CD4-positive, alpha-beta T cell (primary cell): ENCODE data around the gene LAMTOR2. TPM values are rescaled to one million over a fixed set of nuclear protein-coding genes. Genes with fewer than 3 reads are reported as not detected.
A peak's percentile ranks its signal among the peaks of the same experiment; 100 is the strongest.

Experiments used
- ATAC-seq: fragments of 200-7000 bp; cut with Tn5 transposase; one replicate; pipeline ENCODE4 v1.10.0; 2022; ENCODE audit warnings: mild to moderate bottlenecking; ENCODE audit not compliant: poor library complexity
- CTCF ChIA-PET: fragments of 350-600 bp; sonication (Branson Sonifier 250); formaldehyde crosslinking; loops from one replicate; lab custom pipeline; 2021; ENCODE audit warnings: antibody characterized with exemption, inconsistent platforms; lab: Charles Lee
- POLR2A ChIA-PET: fragments of 350-600 bp; sonication (Branson Sonifier 250); formaldehyde crosslinking; loops from one replicate; lab custom pipeline; 2021; ENCODE audit warnings: antibody characterized with exemption, inconsistent platforms; lab: Charles Lee
- DNase-seq, 14 experiments: peaks; one replicate each; pipeline ENCODE4 v3.0.0-alpha.2; 2013 to 2020; ENCODE audit warnings: mixed read lengths in 2 of 14
- H3K27ac ChIP-seq, 2 donors: one replicate each; pipeline versions ENCODE4 v1.5.1 to v1.7.0; 2013; ENCODE audit warnings: low read length in 2 of 2, low read depth in 1 of 2, mild to moderate bottlenecking in 1 of 2
- H3K27me3 ChIP-seq, 2 experiments: 1 replicate in 1 of 2; 2 replicates in 1 of 2; pipeline versions ENCODE4 v1.6.1 to v1.7.0; 2013; ENCODE audit warnings: low read length in 2 of 2, control low read depth in 1 of 2, mild to moderate bottlenecking in 1 of 2, moderate library complexity in 1 of 2; ENCODE audit not compliant: insufficient read depth in 2 of 2, control insufficient read depth in 1 of 2
- H3K36me3 ChIP-seq: one replicate; pipeline ENCODE4 v1.6.1; 2013; ENCODE audit warnings: low read length, control low read depth; ENCODE audit not compliant: insufficient read depth
- H3K4me1 ChIP-seq: one replicate; pipeline ENCODE4 v1.6.1; 2013; ENCODE audit warnings: low read length, control low read depth; ENCODE audit not compliant: insufficient read depth
- H3K4me3 ChIP-seq: one replicate; pipeline ENCODE4 v1.5.1; 2013; ENCODE audit warnings: mild to moderate bottlenecking, low read length, moderate library complexity
- H3K9me3 ChIP-seq, 2 experiments: 1 replicate in 1 of 2; 2 replicates in 1 of 2; pipeline versions ENCODE4 v1.6.1 to v1.7.0; 2013; ENCODE audit warnings: low read length in 2 of 2, mild to moderate bottlenecking in 2 of 2, control low read depth in 1 of 2, moderate library complexity in 1 of 2; ENCODE audit not compliant: control insufficient read depth in 1 of 2, insufficient read depth in 1 of 2
- H3K27ac Mint-ChIP-seq: one replicate; pipeline ENCODE4 v1.8.0; 2020; ENCODE audit warnings: mixed read lengths
- H3K27me3 Mint-ChIP-seq: one replicate; pipeline ENCODE4 v1.8.0; 2021; ENCODE audit warnings: mixed read lengths
- H3K36me3 Mint-ChIP-seq: one replicate; pipeline ENCODE4 v1.8.0; 2021; ENCODE audit warnings: low read depth, mixed read lengths
- H3K4me1 Mint-ChIP-seq: one replicate; pipeline ENCODE4 v1.8.0; 2021; ENCODE audit warnings: low read depth, mixed read lengths
- H3K4me3 Mint-ChIP-seq: one replicate; pipeline ENCODE4 v1.8.0; 2020; ENCODE audit warnings: mild to moderate bottlenecking, mixed read lengths
- H3K9me3 Mint-ChIP-seq: one replicate; pipeline ENCODE4 v1.8.0; 2020; ENCODE audit warnings: mixed read lengths
- intact Hi-C, 2 experiments: fragments of 100-400 bp; cut with DNase I in 1 of 2; cut with micrococcal nuclease in 1 of 2; formaldehyde crosslinking; loops; one replicate each; pipeline versions ENCODE4 v1.15.1 to v1.9.0; 2023 to 2025; cut with DNase I, micrococcal nuclease
- total RNA-seq, 174 experiments: library from RNA in 2 of 174; stranded (reverse) in 2 of 174; gene quantifications; one replicate each; pipeline ENCODE4 v1.2.3 and lab custom pipeline; 2021 to 2026
- TF ChIP-seq, protein P1 (sequence below): fragments of 200-600 bp; IDR thresholded peaks from one replicate; pipeline ENCODE4 v1.8.0; 2022; ENCODE audit warnings: antibody characterized with exemption, mild to moderate bottlenecking

LAMTOR2 gene
- total RNA-seq, 2 experiments from 2014 or later, result 7.0 to 8.7 TPM

DNA sequence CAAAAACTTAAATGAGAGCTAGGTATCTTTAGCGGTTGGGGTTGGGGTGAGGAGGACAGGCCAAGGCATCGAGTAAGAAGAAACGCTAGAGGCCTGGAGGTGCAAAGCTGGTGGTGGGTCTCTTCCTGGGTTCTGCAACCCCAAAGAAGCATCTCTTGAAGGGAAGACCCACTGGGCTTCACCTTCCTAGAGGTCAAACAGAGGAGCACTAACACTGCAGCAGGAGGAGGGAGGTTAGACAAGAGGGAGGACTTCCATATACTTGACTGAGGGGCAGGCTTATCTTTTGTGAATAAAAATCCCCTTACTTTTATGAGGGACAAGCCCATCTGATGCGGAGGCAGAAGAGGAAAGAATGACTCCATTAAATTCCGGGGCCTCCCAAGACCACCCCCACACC is 25.2 kb downstream of the LAMTOR2 start:
- Mint-ChIP-seq H3K4me3 (peak overlapping the region; percentile 74), H3K27me3 (peaks cover 21% of the 10 kb centered on the region), H3K9me3 (no peaks in the 10 kb centered on the region), H3K27ac (no peak overlapping the region), H3K4me1 (peaks cover 6% of the 10 kb centered on the region), H3K36me3 (no peaks in the 10 kb centered on the region)
- CTCF ChIA-PET, result no interaction called here
- H3K4me3 ChIP-seq, result no peak overlapping the region
- ATAC-seq (no peak), DNase-seq (no peak)
- no peak overlapping the region for H3K27ac ChIP-seq
- peaks cover 15 to 16% of the 10 kb centered on the region in 2 experiments for H3K27me3 ChIP-seq
- peaks cover 23% of the 10 kb centered on the region for H3K4me1 ChIP-seq
- no peaks in the 10 kb centered on the region for H3K36me3 ChIP-seq
- H3K9me3 ChIP-seq, result no peaks in the 10 kb centered on the region
- intact Hi-C loops, result loop anchor here in 1 of 2 experiments (2.0 kb wide), 1 partner anchor 57 kb away; no protein-coding TSS in a partner anchor
- POLR2A ChIA-PET, result no interaction called here
- TF ChIP-seq, protein P1, sequence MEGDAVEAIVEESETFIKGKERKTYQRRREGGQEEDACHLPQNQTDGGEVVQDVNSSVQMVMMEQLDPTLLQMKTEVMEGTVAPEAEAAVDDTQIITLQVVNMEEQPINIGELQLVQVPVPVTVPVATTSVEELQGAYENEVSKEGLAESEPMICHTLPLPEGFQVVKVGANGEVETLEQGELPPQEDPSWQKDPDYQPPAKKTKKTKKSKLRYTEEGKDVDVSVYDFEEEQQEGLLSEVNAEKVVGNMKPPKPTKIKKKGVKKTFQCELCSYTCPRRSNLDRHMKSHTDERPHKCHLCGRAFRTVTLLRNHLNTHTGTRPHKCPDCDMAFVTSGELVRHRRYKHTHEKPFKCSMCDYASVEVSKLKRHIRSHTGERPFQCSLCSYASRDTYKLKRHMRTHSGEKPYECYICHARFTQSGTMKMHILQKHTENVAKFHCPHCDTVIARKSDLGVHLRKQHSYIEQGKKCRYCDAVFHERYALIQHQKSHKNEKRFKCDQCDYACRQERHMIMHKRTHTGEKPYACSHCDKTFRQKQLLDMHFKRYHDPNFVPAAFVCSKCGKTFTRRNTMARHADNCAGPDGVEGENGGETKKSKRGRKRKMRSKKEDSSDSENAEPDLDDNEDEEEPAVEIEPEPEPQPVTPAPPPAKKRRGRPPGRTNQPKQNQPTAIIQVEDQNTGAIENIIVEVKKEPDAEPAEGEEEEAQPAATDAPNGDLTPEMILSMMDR, result no peak

DNA sequence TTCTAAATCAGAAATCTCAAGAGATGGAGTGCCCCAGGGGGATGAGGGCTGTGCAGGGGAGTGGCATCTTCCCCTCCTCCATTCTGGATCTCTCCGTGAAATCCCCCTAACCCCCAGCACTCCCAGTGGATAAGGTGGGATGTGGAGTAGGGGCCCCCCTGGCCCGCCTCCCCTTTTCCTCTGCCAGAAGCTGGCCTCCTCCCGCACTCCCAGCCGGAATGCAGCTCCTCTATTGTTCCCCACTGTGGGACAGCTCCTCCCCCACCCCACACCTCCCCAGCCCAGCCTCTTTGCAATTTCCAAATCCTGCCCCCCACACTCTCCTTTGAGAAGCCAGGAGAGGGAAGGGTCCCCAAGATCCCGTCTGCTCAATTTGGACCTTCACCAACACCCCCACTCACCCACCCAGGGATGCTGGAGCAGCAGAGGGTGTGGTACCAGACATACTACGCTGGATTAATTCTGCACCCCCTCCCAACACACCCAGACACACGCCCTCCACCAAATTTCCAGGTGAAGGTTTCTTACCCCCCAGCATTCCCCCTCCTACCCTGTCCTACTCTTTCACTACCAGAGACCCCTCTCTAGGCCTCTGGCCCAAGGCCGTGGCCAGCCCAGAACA is 25.8 kb downstream of the LAMTOR2 start:
- Mint-ChIP-seq H3K27me3 (peaks cover 27% of the 10 kb centered on the region), H3K4me3 (no peak overlapping the region), H3K9me3 (no peaks in the 10 kb centered on the region), H3K27ac (no peak overlapping the region), H3K4me1 (peaks cover 6% of the 10 kb centered on the region), H3K36me3 (no peaks in the 10 kb centered on the region)
- no peak overlapping the region for H3K4me3 ChIP-seq
- peaks cover 21 to 22% of the 10 kb centered on the region in 2 experiments for H3K27me3 ChIP-seq
- no peak overlapping the region for H3K27ac ChIP-seq
- TF ChIP-seq, protein P1, result no peak
- intact Hi-C loops, result loop anchor here in 1 of 2 experiments (2.0 kb wide), 1 partner anchor 58 kb away; no protein-coding TSS in a partner anchor
- ATAC-seq (no peak), DNase-seq (no peak)
- ChIA-PET CTCF (no interaction called here), POLR2A (no interaction called here)
- no peaks in the 10 kb centered on the region for H3K9me3 ChIP-seq
- H3K36me3 ChIP-seq, result no peaks in the 10 kb centered on the region
- peaks cover 23% of the 10 kb centered on the region for H3K4me1 ChIP-seq

DNA sequence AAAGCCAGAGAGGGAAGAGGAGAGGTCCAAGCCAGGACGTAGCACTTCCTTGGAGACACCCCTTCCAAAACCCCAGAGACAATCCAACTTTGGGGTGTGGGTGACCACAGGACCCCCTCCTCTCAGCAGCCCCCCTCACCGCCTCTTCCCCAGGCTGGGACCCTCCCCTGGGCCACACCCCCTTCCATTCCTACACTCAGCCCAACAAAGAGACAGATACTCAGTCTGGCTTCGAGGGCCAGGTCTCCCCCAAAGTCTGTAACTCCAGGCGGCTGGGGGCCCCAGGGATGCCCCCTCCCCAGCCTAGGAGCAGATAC is 26.2 kb downstream of the LAMTOR2 start:
- Histone ChIP-seq H3K27ac (no peak overlapping the region), H3K9me3 (no peaks in the 10 kb centered on the region), H3K27me3 (peaks cover 22 to 25% of the 10 kb centered on the region in 2 experiments), H3K36me3 (no peaks in the 10 kb centered on the region), H3K4me1 (peaks cover 23% of the 10 kb centered on the region), H3K4me3 (no peak overlapping the region)
- ATAC-seq (no peak), DNase-seq (no peak)
- H3K36me3 Mint-ChIP-seq, result no peaks in the 10 kb centered on the region
- peaks cover 32% of the 10 kb centered on the region for H3K27me3 Mint-ChIP-seq
- peaks cover 6% of the 10 kb centered on the region for H3K4me1 Mint-ChIP-seq
- ChIA-PET CTCF (no interaction called here), POLR2A (no interaction called here)
- TF ChIP-seq, protein P1, result no peak
- no peaks in the 10 kb centered on the region for H3K9me3 Mint-ChIP-seq
- intact Hi-C loops, result loop anchor here in 1 of 2 experiments (2.0 kb wide), 1 partner anchor 58 kb away; no protein-coding TSS in a partner anchor
- H3K4me3 Mint-ChIP-seq, result peak overlapping the region; percentile 79
- no peak overlapping the region for H3K27ac Mint-ChIP-seq
